NCI-H2107 treated with DMSO at 0.1 percent for 48 hours (cell line): ENCODE measurements around the gene MATR3.

ENCODE experiments used
- DNase-seq: peaks from one replicate; lab custom pipeline; 2025; ENCODE audit not compliant: unreplicated experiment; lab: John Stamatoyannopoulos, UW

MATR3 gene

DNA sequence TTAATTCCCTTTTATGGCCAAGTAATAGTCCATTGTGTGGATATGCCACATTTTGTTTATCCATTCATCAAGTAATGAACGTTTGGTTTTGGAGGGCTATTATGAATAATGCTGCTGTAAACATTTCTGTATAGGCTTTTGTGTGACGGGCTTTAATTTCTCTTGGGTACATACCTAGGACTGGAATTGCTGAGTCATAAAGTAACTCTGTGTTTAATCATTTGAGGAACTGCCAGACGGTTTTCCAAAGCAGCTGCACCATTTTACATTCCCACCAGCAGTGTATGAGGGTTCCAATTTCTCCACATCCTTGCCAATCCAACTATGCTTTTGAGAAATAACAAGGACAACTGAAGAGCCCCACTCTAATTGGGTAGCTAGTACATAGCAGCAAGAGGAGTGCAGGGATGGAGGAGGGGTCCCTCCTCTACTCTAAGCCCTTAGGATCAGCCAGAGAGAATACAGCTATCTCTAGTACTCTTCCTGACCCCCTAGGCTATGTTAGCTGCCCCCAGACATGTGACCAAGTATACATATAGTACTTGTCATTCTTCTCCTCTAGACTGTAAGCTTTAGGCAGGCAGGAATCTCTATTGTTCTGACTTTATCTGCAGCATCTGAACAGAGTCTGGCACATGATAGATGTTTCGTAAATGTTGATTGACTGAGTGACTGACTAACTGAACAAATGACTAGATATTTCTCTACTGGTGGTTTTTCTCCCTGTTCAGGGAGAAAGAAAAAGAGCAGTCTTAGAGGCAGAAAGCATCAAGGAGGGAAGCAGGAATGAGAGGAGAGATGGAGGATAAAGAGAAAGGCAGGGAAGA is 22.1 kb upstream of the MATR3 start:
- peak; percentile 6 for DNase-seq

GRCh38 chr5:139272471-139273321 is 20.8 kb upstream of the MATR3 start:
- peak; percentile 25 for DNase-seq

- no peak for DNase-seq
Observed at GRCh38 chr5:139273322-139273571, 20.3 kb upstream of the MATR3 start.

- no peak for DNase-seq
Observed at GRCh38 chr5:139273572-139274289, 19.8 kb upstream of the MATR3 start.

DNA sequence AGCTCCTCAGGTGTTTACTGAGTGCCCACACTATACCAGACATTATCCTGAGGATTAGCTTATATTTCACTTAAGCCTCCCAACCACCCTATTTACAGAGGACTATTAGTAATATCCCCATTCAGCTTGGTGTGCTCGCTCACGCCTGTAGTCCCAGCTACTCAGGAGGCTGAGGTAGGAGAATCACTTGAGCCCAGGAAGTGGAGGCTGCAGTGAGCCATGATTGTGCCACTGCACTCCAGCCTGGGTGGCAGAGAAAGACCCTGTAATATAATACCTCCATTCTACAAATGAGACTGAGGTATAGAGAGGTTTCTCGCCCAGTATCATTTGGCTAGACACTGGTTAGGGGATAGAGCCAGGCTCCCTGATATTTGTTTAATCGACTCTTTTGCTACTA is 18.0 kb upstream of the MATR3 start:
- DNase-seq, result no peak

- DNase-seq, result peak; percentile 52
Observed at GRCh38 chr5:139275956-139276355, 17.6 kb upstream of the MATR3 start.

GRCh38 chr5:139276426-139276825 is 17.1 kb upstream of the MATR3 start:
- DNase-seq, result no peak

- no peak for DNase-seq
Observed at GRCh38 chr5:139277171-139277570, 16.4 kb upstream of the MATR3 start.

GRCh38 chr5:139278540-139279274 is 14.8 kb upstream of the MATR3 start:
- DNase-seq, result no peak

DNA sequence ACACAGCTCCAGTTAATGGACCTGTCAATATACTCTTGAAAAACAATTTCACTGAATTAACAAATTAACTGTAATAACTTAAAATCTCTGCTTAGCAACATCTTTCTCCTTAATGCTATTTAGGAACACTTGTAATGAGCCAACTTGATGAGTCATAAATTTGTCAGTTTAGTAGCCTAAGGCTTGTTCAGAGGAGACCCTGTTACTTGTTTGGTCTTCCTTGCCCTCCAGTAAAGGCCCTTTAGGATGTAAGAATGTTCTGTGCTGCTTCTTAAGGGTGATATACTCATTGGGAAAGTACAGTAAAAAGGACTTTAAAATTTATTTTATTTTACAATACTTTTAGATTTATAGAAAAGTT is 11.4 kb upstream of the MATR3 start:
- DNase-seq, result no peak

DNA sequence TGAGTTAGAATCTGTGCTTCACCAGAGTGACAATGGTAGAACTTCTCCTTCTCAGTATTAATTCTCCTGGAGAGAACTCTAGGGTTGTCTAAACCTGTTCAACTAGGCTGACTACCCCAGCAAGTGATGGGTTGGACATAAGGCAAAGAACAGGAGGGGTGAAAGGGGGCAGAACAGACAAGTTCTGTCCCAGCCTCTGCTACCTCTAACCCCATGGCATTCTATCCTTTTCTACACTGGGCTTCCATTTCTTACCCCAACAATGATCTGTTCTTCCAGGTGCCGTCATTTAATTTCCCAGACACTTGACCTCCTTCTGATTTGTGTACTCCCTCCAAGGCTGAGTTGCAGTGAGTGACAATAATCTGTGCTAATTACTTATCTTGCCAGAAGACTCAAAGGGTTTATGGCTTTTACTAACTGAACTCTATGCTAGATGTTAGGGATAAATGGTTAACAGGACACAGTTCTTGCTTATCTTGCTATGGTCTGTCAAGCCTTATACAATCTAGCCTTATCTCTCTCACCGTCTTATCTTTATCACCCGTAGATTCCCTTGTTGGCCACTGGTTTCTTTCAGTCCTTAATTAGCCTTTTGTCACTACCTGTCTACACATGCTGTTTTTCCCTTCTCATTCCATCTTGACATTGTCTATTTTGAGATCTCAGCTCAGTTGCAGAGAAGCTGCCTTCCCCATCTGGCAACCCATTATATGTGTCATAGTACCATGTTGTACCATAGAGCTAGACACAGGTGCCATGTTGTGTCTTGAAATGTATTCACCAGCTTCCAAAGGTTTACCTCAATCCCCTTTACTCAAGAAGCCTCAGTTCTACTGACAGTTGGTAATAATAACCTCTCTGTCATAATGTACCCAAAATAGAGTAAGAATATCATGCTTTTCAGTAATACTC is 10.0 kb upstream of the MATR3 start:
- no peak for DNase-seq

DNA sequence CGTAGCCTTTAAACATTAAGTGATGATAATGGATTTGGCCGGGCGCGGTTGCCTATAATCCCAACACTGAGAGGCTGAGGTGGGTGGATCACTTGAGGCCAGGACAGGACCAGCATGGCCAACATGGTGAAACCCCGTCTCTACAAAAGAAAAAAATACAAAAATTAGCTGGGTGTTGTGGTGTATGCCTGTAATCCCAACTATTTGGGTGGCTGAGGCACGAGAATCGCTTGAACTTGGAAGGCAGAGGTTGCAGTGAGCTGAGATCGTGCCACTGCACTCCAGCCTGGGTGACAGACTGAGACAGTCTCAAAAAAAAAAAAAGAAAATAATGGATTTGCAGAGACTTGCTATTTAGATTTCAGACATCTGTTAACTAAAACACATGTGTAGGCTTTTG is 9.2 kb upstream of the MATR3 start:
- no peak for DNase-seq

DNA sequence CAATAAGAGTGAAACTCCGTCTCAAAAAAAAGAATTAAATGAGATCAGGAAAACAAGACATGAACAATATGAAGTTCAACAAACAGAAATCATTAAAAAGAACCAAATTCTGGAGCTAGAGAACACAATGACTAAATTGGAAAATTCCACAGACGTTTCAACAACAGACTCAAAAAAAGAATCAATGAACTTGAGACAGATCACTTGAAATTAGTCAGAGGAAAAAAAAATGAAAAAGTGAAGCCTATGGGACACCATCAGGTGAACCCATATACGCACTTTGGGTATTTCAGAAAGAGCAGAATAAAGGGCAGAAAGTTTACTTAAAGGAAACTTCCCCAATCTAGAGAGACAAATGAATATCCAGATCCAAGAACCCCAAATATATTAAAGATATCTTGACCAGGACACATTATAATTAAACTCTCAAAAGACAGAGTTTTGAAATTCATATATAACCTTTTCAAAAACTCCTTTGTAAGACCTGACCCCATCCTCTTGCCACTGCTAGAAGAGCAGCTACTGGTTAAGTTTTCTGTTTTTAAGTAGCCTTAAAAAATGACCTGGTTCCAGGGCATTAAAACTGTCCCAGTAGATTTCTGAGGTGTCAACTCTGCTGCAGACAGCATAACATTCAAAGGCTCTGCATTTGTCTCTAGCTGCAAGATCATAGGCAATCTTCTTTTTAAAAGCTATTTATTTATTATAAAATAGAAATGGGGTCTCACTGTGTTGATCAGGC is 7.7 kb upstream of the MATR3 start:
- DNase-seq, result no peak

GRCh38 chr5:139287890-139288635 is 5.5 kb upstream of the MATR3 start:
- peak; percentile 9 for DNase-seq

GRCh38 chr5:139291051-139291450 is 2.5 kb upstream of the MATR3 start:
- DNase-seq, result no peak

- DNase-seq, result no peak
Observed at GRCh38 chr5:139293202-139293506, 386 bp upstream of the MATR3 start.

- peak; percentile 56 for DNase-seq
Observed at GRCh38 chr5:139294374-139295165, 1.0 kb downstream of the MATR3 start.

DNA sequence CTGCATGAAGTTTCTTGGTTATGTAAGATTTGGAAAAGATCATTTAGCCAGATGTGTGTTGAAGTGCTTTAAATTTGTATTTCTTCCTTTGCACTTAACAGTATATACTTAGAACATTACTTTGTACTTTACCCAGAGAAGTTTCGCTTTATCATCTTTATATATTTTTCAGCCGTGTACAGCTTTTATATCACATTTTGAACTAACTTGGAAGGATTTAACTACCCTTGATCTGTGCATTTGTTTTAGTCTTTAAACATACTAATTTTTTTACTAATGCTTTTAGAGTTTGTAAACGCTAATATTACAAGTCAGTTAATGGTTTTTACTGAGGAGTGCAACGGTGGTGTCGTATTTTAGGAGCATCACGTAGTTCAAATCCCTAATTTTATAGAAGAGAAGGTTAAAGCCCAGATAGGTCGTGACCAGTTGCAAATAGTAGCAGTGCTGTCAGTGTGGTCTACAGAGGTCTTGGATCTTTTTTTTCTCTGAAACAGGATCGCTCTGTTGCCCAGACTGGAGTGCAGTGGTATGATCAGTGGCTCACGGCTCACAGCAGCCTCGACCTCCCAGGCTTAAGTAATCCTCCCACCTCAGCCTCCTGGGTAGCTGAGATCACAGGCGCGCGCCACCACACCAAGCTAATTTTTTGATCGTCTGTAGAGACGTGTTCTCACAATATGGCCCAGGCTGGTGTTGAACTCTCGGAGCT is 2.0 kb downstream of the MATR3 start:
- no peak for DNase-seq
